ENCODE measurements around the gene MTG2. TPM values are rescaled to one million over a fixed set of nuclear protein-coding genes. Genes with fewer than 3 reads are reported as not detected.

Gene MTG2
- total RNA-seq, 1 experiment from 2014 or later: 46.4 TPM

- no peak for DNase-seq (ENCODE audit: low read depth)
Observed at GRCh38 chr20:62206388-62206775, 23.6 kb downstream of the MTG2 start.

GRCh38 chr20:62208061-62208794 is 25.4 kb downstream of the MTG2 start:
- no peak for DNase-seq (ENCODE audit: low read depth)

GRCh38 chr20:62208795-62209755 is 26.2 kb downstream of the MTG2 start:
- peak; percentile 76 for DNase-seq (ENCODE audit: low read depth)

GRCh38 chr20:62209850-62210495 is 27.1 kb downstream of the MTG2 start:
- DNase-seq (ENCODE audit: low read depth): no peak

GRCh38 chr20:62210496-62210855 is 27.6 kb downstream of the MTG2 start:
- DNase-seq (ENCODE audit: low read depth): no peak

- DNase-seq (ENCODE audit: low read depth): no peak
Observed at GRCh38 chr20:62211216-62211615, 28.4 kb downstream of the MTG2 start.

- DNase-seq (ENCODE audit: low read depth): no peak
Observed at GRCh38 chr20:62211769-62212288, 29.0 kb downstream of the MTG2 start.

GRCh38 chr20:62212299-62212698 is 29.5 kb downstream of the MTG2 start:
- peak; percentile 36 for DNase-seq (ENCODE audit: low read depth)

GRCh38 chr20:62214067-62214466 is 31.2 kb downstream of the MTG2 start:
- no peak for DNase-seq (ENCODE audit: low read depth)

- no peak for DNase-seq (ENCODE audit: low read depth)
Observed at GRCh38 chr20:62215020-62215990, 32.5 kb downstream of the MTG2 start.

GRCh38 chr20:62215991-62216635 is 33.3 kb downstream of the MTG2 start:
- DNase-seq (ENCODE audit: low read depth): no peak

GRCh38 chr20:62216636-62217566 is 34.1 kb downstream of the MTG2 start:
- no peak for DNase-seq (ENCODE audit: low read depth)

GRCh38 chr20:62217913-62218773 is 35.3 kb downstream of the MTG2 start:
- no peak for DNase-seq (ENCODE audit: low read depth)

GRCh38 chr20:62219101-62219991 is 36.5 kb downstream of the MTG2 start:
- DNase-seq (ENCODE audit: low read depth): no peak

GRCh38 chr20:62219992-62220665 is 37.3 kb downstream of the MTG2 start, which contains the start of gene HRH3:
TSS of gene HRH3 (minus strand) at chr20:62220278. CDS start at chr20:62219970, 308 bp downstream.
- DNase-seq (ENCODE audit: low read depth): peak; percentile 28

All from M059J (cell line).